NCI-H2196 (cell line): Measurements from ENCODE around the gene TSPAN14.
A peak's percentile ranks its signal among the peaks of the same experiment; 100 is the strongest.
"Not testable (repeated sequence)": the region's sequence is repeated elsewhere in the genome, so short reads cannot be mapped to it uniquely, and the experiment has no call there.

Experiments
- DNase-seq: peaks from one replicate; lab custom pipeline; 2025; ENCODE audit not compliant: unreplicated experiment; lab: John Stamatoyannopoulos, UW

TSPAN14 gene

DNA sequence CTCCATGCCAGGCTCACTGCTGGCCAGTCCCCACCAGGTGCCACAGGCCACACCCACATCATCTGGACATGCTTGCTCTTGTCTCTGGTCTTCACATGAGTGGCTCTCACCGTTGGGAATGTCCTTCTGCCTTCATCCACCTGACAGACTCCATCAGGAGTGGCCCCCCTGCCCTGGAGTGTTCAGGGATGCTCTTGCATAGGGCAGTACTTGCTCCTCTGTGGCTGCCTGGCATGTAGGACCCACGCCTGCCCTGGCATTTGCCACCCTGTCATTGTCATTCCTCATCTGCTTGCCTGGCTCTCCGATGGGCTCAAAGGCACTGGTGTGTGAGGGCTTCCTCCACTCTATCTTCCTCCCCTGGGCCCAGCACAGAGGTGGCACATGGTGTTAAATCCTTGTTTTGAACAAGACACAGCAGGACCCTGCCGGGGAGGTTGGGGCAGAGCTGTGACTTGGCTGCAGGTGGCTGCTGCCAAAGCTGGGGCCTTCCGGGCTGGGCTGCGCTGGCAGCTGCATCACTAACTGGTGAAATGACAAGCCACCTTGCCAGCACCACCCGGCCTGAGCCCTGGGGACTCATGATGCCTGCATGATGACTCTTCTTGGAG lies 85.4 kb downstream of the TSPAN14 start:
- DNase-seq = peak; percentile 42

DNA sequence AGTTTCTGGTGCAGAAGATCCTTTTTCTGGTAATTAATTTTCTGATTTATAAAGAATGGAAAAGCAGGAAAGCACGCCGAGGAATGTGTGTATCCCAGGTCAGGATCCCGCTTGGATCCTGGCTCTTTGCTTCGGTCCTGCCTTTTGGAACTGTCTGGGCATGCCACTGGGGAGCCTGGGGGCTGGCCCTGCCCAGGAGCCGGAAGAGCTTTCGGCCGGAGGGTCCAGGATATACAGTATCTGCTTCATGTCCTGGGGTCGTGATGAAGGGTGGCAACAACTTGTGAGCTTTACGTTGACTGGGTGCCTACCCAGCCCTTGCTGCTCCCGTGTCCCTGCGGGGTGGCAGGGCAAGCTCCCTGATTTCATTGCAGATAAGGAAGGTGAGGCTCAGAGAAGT lies 86.0 kb downstream of the TSPAN14 start:
- no peak for DNase-seq

DNA sequence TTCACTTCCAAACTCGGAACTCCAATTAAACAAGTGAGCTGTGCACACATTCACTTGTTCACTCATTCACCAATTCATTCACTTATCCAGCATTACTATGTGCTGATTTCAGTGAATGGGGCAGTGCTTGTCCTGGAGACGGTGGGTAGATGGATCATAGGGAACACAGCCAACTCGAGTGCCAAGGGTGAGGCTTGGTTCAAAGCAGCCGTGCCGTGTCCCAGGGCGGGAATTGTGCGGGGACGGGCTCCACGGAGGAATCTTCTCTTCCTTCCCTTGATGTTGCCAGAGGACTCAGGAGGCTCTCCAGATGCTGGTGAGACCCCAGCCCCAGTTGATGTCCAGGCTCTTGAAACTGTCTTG lies 86.5 kb downstream of the TSPAN14 start:
- no peak for DNase-seq

DNA sequence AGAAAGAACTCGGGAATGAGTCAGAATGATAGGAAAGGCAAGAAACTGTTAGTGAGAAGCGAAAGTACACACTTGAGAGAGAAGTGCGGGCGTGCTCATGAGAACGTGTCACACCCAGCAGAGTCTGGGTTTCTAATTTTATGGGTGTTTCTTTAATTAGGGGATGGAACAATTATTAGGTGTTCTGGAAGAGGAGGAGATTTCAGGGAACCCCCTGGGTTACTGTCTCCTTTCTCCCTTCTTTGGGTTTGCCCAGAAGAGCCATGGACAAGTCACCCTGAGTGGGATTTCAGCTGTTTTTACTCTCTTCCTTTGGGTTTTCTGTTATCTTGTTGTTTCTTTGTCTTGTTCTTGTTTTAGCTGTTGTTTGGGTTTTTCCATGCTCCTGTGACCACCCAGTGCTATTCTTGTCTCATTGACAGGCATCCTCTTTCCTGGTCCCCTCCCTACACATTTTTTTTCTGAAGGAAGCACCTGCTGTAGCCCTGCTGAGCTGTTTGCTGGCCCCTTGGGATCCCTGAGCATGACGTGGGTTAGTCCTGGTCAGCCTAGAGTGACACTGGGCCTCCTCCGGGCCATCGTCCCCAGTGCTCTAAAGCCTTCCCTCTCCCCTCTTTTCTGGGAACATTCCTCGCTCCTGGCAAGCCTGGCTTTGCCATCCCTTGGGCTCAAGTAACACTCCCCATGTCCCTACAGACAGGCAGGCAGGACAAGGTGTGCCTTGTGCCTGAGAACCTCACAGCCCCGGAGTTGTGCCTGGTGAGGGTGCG lies 87.1 kb downstream of the TSPAN14 start:
- DNase-seq = no peak

DNA sequence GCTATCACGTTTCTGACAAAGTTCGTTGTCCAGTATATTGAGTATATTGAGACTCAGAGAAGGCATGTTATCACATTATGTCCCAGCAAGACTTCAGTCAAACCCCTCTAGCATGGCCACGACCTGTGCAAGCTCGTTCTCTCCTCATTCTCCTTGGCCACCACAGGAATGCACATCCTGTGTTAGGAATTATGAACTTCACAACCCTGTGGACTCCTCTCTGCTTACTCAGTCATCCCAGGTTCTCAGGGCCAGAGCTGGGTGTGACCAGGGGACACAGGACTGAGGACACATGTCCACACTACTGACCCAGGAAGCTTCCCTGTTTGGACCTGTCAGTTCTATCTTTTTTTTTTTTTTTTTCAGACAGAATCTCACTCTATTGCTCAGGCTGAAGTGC lies 87.9 kb downstream of the TSPAN14 start:
- no peak for DNase-seq

DNA sequence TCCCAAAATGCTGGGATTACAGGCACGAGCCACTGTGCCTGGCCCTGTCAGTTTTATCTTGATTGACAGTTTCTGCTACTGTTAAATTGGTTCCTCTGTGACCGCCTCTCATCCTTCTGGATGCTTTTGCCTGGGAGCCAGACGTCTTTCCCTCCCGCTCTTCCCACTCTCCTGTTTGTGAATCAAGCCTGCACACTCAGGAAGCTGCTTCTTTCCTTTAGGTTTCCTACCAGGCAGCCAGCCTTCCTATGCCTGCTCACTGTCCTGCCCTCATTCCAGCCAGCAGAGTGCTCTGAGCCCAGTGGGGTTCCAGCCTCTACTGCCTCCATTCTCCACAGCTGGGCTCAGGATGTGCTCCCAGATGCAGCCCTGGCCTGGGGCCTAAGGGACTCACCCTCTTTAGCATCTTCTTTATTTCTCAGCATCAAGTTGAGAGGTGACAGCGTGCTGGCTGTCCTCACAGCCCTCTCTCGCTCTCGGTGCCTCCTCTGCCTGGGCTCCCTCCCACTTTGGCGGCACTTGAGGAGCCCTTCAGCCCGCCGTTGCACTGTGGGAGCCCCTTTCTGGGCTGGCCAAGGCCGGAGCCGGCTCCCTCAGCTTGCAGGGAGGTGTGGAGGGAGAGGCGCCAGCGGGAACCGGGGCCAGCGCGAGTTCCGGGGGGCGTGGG lies 88.7 kb downstream of the TSPAN14 start:
- no peak for DNase-seq

DNA sequence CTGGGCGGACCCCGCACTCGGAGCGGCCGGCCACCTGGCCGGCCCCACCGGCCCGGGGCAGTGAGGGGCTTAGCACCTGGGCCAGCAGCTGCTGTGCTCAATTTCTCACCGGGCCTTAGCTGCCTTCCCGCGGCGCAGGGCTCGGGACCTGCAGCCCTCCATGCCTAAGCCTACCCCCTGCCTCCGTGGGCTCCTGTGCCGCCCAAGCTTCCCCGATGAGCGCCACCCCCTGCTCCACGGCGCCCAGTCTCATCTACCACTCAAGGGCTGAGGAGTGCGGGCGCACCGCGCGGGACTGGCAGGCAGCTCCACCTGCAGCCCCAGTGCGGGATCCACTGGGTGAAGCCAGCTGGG lies 89.2 kb downstream of the TSPAN14 start:
- DNase-seq = not testable (repeated sequence)

DNA sequence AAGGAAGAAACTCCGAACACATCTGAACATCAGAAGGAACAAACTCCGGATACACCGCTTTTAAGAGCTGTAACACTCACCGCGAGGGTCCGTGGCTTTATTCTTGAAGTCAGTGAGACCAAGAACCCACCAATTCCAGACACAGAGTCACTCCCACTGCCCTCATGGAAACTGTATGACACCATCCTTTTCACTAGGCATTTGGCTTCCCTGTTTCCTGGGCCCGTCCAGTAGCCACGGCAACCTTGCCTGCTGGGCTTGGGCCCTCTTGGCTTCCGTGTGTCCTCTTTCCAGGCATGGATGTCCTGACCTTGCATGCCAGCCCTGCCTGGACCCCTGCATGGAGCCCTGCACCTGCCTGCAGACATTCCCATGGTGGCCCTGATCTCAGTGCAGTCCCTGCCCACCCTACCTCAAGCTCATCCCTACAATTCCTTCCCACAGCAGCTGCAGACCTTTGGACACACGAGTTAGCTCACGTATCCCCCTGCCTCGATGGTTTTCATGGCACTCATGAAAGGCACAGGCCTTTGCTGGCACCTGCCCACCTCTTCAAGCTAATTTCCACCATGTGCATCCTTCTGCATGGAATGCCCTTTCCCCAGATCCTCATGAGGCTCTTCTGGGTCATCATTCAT lies 90.3 kb downstream of the TSPAN14 start:
- no peak for DNase-seq

DNA sequence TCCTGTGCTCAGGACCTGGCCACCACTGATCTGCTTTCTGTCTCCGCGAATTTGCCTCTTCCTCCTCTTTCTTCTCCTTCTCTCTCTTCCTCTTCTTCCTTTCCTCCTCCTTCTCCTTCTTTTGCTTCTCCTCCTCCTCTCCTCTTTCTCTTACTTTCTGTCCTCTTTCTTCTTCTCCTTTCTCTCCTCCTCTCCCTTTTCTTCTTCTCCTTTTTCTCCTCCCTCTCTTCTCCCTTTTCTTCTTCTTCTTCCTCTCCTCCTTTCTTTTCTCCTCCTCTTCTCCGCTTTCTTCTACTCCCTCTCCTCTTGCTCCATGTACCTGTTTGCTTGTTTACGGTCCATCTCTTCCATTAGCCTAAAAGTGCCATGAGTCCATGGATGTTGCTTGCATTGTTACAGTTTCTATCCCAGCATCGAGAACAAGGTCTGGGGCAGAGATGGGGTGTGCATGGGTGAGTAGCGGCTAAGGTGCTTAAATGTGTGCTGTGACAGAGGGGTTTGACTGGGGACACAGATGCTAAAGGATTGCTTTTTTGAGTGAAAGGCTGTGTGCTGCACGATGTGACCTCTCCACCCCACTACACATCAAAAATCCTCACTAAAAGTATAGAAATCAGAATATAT lies 91.3 kb downstream of the TSPAN14 start:
- DNase-seq = no peak

DNA sequence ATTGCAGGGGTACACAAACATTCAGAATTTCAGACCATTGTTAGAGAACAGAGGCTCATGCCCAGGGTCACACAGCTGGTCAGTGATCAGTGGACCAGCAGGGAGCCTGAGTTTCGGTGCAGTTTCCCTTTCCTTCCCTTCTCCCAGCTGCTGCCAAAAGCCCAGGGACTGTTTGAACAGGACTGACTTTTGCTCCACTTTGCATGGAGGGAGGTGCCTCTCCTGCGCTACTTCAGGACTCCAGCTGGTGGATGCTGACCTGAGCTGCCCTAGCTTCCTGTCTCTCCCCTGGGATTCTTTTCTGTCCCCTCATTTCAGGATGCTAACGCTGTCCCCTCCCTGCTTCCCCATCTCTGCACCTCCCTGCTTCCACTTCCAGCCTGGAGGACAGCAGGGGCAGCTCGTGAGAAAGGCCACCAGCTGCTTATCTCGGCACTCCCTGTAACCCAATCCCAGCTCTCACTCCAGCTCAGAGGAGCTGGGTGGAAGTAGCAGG lies 98.1 kb downstream of the TSPAN14 start:
- peak; percentile 21 for DNase-seq

DNA sequence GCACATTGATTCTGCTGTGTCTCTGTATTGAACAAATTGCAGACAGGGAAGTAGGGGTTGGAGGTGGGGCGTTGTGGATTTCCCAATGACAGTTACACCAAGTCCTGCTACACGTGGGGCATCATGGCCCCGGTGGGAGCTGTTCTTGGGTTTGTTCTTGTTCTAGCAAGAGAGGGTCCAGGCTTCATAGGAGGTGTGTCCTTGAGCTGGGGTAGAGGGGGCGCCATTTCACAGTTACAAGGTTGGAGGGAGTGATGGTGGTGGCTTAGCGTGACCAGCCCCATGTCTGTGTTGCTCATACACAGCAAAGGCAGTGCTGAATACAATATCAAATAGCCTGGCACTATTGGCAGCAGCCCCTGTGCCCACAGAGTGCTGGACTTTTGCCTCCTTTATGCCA lies 99.3 kb downstream of the TSPAN14 start:
- DNase-seq = no peak

DNA sequence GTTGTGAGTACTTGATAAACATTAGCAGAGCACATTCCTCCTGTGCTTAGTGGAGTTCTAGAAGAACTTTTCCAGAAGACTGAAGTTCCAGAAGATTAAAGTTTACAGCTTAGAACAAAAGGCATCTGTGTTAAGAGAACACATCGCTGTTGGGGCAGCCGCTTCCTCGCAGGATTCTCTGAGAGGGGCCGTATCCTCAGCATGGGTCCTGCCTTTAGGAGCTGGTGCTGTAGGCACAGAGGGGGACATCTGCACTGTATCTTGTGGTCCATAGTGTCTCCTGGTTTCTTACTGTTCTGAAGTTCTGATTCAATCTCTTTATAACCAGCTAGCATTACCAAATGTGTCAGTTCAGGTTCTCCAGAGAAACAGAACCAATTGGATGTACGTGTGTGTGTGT lies 99.9 kb downstream of the TSPAN14 start:
- no peak for DNase-seq

DNA sequence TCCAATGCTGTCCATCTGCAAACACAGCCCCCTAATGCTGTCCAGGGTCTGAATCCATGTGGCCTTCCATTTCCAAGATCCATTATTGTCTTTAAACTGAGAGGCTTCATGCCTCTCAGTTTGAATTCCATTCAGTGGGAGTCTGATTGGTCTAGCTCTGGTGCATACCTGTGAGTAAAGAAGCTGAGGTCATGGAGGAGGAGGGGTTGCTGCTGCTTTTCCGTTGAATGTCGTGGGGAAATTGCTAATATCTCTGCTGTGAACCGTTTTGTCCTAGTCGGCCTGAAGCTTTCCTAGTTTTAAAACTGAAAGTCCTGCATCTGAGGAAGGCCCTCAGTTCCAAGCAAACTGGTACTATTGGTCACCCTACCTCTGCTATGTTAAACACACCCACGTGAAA lies 101.3 kb downstream of the TSPAN14 start:
- no peak for DNase-seq

DNA sequence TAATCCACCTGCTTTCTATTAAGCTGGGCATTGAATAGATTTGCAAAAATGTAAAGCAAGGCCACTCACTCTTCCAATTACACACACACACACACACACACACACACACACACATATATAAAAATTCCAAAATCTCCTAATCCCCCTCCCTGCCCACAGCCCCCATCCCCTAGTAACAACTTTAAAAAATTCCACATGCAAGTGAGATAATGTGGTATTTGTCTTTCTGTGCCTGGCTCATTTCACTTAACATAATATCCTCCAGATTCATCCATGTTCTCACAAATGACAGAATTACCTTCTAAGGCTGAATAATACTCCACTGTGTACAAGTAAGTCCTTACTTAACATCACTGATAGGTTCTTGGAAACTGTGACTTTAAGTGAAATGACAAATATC lies 107.8 kb downstream of the TSPAN14 start:
- DNase-seq = no peak

DNA sequence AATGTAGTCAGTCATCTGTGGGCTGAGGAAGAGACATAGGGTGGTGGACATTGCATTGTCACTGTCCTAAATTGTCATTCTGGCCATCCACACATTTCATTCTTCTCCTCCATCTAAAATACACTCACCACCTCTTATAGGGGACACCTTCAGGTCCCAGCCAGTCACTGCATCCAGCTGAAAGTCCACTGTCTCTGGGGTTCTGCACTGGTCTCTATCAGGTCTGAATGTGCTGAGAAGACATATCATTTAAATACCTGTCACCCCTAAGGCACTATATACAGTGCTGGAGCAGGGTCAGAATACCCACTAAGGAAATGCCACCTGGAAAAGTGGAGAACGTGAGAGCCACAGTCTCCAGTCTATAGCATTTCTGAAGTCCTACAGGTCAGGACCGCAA lies 113.2 kb downstream of the TSPAN14 start:
- DNase-seq = no peak

DNA sequence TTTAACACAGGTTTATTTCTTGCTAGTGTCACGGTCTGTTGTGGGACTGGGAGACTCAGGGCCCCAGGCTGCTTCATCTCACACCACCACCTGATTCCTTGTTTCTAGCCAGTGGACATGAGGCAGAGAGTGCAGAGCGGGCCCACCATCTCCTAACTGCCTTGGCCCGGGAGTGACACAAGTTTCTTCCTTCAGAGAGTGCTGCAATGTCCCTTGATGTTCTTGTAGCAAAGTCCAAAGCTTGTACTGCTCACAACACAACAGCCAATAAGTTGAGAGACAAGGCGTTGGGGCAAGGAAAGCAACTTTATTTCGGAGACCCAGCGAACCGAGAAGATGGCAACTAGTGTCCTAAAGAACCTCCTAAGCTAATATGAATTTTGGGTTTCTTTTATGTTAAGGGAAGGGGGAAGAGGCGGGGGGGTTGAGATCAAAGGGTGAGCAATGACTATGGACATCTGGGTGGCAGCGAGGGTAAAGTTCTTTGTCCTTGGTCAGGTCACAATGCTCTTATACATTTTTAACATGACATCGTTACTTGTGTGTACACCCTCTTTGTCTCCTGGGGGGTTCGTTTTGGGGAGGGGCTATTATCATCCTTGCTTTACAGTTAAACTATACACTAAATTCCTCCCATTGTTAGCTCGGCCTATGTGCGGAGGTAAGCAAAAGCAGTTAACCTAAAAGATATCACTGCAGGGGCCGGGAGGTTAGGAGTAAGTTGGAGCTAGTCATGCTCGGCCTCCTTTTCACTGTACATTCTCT lies 115.2 kb downstream of the TSPAN14 start:
- DNase-seq = no peak

DNA sequence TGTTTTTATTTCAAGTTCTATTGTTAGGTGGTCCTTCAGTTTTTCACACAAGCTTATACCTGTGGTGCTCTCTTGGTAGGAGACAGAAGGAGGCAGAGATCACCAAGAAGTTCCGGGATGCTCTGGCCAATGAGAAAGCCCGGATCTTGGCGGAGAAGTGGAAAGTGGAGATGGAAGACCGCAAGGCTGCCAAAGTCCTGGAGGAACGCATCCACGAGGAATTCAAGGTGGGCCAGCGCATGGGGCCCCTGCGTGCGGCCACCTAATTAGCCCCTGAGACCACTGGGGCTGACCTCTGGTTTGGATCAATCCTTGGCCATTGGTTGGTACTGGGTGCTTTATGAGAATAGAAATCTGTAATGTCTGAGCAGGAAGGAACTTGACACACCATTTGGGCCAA lies 117.2 kb downstream of the TSPAN14 start:
- DNase-seq = no peak

DNA sequence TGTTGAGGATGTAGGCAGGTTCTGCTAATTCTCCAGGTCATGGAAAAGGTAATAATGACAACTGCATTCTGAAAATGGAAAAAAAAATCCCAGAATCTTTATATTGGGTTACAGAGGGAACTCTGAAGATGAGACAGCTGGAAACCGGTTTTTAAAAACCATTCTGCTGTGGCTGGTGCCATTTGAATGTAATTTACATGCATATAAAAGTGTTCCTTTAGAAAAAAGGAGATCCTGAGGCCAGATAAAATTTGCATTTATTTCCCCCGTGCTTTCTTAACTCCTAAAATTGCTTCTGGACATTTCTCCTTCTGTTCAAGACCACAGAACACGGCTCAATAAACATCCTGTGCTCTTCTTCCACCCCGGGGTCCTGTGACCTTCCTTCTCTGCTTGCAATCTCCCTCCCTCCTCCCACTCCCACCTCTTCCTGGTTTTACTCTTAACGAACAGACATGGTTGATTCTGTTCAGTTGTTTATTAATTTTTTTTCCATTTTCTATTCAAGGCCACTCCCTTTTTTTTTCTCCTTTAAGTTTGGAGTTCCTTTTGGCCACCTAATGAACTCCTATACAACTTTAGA lies 125.2 kb downstream of the TSPAN14 start:
- no peak for DNase-seq

DNA sequence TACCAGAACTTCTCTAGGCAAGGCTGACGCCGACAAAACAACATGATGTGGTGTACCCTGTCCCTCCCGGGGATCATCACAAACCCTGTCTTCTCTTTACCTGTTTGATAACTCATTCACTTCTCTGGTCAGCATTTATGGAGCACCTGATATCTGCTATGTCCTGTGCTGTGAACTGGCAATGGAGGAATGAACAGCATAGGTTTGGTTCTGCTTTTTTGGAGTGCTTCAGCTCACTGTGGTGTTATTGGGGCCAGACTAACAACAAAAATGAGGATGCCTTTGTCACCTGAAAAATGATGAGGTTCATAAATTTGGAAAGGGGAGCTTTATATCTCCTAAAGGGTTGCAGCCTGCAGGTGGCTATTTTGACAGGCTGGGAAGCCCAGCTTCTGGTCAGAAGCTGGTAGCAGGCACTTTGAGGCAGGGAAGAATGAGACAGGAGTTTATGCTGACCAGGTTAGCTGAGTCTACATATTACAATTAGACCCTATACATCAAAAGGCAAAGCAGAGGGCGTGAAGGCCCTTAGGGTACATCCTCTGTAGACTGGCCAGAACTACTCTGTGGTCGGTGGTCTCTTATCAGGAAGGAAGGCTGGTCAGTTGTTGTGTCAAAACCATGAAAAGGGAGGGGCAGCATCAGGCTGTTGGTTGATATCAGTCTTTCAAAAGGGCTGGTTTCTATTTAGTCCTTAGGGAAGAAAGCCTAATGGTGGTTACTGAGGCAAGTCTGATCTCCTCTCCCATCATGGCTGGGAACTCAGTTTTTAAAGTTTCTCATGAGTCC lies 125.9 kb downstream of the TSPAN14 start:
- DNase-seq = no peak
